ENCODE measurements around the gene DHCR7.

DNA sequence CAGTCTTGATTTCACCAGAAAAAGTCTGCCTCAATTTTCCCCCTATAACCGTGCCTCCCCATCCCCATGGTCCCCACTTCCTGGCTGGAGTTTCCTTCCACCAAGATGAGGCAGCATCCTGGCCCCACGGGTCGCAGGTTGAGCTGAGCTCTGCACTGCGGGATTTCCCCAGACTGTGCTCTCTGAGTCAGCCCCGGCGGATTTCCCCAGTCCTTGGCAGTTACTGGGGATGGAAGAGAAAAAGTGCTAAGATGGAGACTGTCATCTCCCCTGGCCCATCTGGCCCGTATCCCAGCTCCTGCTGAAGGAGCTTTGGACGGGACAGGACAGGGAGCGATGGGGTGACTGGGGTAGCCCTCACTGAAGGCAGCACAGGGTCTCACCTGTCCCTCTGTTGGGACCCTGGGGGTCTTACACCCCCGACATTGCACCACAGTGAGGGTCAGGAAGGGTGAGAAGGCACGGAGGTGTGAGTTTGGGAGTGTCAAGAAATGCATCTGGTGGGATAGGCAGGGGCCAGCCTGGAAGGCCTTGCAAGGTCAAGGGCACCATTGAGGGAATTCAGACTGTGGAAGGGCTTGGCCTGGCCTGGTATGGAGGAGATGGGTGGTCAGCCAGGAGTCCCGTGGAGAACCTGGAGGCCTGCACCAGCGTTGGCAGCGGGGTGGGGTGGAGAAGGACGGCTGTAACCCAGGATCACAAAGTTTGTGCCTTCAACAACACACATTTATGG lies 41.3 kb upstream of the DHCR7 start:
- TF ChIP-seq EZH2 (IDR thresholded peaks at IDR 0.05; ENCODE audit: borderline replicate concordance): no peak
- TF ChIP-seq, protein P1, sequence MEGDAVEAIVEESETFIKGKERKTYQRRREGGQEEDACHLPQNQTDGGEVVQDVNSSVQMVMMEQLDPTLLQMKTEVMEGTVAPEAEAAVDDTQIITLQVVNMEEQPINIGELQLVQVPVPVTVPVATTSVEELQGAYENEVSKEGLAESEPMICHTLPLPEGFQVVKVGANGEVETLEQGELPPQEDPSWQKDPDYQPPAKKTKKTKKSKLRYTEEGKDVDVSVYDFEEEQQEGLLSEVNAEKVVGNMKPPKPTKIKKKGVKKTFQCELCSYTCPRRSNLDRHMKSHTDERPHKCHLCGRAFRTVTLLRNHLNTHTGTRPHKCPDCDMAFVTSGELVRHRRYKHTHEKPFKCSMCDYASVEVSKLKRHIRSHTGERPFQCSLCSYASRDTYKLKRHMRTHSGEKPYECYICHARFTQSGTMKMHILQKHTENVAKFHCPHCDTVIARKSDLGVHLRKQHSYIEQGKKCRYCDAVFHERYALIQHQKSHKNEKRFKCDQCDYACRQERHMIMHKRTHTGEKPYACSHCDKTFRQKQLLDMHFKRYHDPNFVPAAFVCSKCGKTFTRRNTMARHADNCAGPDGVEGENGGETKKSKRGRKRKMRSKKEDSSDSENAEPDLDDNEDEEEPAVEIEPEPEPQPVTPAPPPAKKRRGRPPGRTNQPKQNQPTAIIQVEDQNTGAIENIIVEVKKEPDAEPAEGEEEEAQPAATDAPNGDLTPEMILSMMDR (IDR thresholded peaks at IDR 0.05; ENCODE audit: poor library complexity): no peak

All from hepatocyte (in vitro differentiated cells).